Measurements from ENCODE around the gene PPDPF.

The PPDPF gene

DNA sequence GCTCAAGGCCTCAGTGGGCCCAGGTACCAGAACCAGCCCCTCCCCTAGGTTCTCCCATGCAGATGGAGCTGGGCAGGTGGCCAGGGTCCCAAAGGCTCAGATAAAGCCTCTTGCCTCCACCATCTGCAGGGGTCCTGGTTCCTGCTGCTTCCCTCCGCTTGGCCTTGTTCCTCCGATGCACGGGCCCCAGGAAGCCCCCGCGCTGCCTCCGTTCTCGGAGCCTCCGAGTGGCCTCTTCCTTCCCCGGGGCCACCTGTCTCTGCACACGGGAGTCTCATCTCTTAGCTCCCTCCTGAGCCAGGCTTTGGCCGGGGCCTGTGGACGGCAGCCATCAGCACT, 18.5 kb downstream of the PPDPF start:
- DNase-seq: no peak

DNA sequence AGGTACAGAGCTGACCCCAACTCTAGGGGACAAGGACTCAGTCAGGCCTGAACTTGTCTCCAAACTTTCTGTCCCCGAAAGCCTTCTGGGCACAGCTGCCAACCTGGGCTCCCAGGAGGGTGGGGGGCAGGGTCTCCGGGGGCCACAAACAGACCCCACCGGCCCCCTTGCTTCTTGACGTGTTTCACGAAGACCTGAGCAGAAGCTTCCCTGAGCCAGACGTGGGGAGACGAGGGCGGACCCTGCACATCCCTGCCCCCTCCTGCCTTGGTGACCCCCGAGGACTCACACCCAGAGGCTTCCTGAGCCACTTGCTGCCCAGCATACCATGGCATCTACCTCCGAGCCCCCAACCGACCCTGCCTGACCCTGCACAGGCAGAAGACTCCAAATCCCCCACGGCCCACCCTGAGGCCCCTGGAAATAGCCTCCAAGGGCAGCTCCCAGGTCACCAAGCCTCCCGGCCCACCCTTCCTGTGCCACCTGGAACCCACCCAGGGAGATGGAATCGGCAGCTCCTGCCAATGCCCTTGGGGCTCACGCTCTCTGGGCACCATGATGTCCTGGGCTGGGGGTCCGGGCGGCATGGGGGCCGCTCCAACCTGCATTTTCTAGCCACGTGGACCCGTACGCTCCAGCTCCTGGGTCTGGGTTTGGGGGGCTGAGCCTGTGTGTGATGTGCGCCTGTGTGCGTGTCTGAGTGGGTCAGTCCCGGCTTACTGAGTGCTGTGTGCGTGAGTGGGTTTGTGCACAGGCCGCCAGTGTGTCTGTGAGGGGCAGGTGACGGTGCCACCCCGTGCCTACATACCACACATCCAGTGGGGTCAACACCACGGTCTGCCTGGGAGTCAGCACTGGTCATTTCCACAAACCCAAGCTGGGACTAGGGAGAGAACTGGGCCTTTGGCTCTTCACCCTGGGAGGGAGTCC, 19.1 kb downstream of the PPDPF start:
- DNase-seq: no peak

DNA sequence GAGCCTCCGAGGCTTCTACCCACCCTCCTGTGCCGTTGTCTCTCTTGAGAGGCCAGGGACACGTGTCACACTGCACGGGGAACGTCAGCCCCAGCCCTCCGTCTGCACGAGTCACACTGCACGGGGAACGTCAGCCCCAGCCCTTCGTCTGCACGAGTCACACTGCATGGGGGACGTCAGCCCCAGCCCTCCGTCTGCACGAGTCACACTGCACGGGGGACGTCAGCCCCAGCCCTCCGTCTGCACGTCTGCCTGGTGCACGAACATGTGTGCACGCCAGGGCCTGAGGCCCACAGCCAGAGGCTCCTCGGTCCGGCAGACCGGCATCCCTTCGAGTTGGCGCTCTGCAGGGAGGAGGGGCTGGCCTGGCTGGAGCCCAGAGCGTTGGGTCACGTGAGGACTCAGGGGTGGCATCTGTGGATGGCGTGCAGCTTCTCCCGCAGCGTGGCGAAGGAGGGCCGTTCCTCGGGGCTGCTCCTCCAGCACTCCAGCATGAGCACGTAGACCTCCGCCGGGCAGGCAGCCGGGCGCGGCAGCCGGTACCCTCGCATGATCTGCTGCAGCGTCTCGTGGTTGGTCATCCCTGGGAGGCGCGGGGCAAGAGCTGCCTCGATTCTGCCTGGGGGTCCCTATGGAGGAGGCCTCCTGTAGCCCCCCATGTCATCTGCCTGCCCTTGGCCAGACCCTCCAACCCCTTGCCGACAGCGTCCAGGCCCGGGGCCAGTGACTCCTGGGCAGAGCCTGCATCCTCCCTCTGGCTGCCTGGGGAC, 20.0 kb downstream of the PPDPF start:
- no peak for DNase-seq

DNA sequence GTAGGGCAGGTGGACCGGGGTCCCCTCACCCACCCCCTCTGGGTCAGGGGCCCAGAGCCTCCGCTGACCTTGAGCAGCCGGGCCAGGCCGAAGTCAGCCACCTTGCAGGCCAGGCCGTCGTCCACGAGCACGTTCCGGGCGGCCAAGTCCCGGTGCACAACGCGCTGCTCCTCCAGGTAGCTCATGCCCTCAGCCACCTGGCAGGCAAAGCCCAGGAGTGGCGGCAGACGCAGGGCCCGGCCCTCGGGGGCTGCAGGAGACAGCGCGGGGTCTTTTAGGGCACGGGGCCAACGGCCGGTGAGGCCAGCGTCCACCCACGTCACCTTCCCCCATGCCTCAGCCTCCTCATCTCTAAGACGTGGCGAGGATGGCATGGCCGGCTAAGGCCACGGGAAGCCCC, 20.8 kb downstream of the PPDPF start:
- DNase-seq: no peak

DNA sequence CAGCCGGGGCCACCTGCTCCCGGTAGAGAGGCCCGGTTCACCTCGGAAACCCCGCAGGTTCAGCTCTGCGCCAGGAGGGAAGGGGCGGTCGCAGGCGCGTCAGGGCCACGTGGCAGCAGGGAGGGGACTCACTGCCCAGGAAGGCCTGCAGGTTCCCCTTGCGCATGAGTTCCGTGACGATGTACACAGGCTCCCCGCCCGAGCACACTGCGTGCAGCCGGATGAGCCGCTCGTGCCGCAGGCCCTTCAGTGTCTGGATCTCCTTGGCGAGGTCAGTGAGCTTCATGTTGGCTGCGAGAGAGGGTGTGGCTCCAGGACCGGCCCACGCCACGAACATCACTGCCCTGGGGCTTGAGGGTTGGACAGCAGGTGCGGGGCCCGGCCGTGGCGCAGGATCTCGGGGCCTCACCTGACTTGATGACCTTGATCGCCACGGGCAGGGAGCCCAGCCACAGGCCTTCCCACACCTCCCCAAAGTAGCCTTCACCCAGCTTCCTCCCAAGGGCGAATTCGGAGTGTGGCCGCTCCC, 21.5 kb downstream of the PPDPF start:
- no peak for DNase-seq

DNA sequence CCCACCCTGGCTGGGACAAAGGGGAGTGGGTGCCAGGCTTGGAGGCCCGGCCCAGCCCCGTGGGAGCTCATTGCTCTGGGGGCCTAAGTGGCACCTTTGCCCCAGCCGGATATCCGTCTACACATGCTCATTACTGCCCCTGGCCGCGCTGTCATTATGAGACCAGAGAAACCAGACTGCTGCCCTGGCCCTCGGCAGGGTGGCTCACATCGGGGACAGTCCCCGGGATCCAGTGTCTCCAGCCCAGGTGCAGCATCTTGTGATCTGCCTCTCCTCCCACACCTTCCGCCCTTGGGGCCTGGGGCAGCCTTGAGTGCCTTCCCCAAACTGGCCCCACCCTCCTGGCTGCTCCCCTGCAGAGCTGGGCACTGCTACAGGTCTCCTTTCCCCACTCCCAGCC, 22.1 kb downstream of the PPDPF start:
- no peak for DNase-seq

DNA sequence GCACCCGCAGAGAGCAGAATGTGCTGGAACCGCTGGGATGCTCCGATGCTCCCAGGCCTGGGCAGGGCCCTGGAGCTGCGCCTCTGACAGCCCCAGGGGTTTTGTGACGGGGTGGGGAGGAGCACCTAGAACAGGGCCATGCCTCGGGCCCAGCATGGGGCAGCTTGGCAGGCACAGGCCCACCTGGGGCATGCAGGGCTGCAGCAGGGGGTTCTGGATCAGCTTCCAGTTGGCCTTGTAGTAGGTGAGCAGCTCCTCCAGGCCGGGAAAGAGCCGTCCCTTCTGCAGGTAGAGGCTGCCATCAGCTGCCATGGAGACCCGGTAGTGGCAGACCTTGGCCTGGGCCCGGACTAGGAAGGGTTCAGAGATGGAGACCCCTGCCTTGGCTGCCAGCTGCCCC, 22.6 kb downstream of the PPDPF start:
- no peak for DNase-seq

DNA sequence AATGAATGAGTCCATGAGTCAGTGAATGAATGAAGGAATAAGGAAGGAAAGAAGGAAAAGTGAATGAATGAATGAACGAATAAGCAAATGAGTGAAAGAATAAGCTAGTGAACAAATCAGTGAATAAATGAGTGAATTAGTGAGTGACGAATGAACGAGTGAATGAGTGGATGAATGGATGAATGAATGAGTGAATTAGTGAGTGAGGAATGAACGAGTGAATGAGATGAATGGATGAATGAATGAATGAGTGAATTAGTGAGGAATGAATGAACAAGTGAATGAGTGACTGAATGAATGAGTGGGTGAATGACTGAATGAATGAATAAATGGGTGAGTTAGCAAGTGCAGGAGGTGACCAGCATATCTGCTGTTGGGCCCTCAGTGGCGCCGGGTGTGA, 23.2 kb downstream of the PPDPF start:
- DNase-seq: no peak

DNA sequence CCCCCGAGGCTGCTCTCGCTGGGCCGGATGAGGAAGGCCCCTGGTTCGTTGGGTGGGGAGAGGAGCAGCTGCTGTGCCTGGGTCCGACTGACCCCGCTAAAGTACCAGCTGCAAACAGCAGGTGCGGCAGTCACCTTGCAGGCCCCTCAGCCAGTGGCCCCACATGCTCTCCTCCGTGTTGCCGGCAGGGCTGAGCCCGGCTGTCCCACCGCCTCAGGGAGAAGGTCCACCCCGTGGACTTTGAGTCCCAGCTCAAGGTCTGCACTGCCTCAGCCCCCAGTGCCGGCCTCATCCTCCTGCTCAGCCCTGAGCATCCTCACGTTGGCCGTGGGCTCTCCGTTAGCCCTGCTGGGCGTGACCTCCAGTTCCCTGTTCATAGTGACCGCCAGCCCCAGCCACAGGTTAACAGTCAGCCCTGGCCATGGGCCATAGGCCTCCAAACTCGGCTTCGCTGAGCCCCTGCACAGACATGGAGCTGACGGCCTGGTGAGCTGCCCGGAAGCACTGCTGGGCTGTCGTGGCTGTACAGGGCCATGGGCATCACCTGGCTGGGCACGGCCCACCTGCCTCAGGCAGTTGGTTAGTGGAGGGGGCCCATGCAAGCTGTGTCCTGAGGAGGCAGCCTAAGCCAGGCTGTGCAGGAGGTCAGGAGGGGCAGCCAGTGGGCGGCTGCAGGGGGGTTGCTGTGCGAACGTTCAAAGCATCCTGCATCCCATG, 23.8 kb downstream of the PPDPF start:
- no peak for DNase-seq

DNA sequence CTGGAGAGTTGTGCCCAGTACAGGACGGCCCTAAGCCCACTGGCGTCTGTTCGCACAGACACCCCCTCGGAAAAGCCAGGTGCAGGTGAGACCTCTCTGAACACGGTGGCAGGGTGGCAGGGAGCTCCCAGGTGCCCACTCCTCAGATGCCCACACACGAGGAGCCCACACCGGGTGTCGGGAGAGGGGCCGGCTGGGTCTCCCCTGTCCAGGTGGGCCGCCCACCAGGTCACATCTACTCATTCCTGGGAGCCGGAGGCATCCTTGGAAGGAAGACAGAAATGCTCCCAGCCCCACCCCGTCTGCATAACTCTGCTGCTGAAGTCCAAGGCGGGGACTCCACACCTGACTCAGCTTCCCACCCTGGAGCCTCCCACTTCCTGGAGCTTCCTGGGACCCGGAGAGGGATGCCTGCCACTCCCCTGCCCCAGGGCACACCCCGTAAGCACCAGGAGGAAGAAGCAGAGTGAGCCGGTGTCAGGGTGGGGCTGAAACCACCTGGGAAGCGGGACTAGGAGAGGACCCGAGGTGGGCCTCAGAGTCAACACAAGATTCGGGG, 24.5 kb downstream of the PPDPF start:
- DNase-seq: no peak

DNA sequence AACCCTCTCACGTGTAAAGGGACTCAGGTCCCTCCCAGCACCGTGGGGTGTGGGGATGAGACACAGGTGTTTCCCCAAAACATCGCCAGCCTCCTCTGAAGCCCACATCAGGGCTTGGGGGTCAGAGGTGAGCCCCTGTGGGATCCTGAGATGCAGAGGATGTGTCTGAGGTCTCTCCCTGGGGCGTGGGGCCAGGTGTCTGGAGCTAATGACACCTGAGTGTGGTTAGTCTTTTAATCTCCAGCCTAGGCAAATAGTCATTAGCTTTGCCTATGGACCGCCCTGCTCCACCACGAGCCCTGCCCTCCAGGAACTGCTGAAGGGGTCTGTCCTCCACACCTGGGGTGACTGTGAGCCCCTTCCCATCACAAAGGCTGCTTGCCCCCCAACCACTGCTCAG, 25.2 kb downstream of the PPDPF start:
- no peak for DNase-seq

DNA sequence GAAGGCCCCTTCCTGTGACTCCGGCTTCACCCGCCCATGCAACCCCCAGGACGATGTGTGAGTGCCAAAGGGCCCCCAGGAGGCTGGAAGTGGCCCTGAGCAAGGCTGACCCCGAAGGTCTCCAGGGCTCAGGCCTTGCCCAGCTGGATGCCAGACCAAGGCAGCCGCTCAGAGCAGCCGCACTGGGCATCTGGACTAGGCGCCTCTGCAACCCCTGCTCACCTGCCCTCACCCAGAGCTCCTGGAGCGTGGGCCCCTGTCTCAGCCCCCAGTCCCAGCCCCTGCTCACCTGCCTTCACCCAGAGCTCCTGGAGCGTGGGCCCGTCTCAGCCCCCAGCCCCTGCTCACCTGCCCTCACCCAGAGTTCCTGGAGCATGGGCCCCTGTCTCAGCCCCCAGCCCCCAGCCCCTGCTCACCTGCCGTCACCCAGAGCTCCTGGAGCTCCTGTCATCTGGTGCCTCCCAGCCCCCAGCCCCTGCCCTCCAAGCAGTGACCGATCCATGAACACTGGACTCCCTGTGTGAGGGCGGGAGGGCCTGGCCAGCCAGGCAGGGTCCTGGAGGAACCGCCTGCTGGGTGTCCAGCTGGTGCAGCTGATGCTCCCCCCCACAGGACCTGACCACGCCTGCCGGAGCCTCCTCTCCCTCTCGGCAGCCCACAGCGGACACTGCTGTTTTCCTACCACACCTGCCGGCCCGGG, 25.8 kb downstream of the PPDPF start:
- DNase-seq: no peak

DNA sequence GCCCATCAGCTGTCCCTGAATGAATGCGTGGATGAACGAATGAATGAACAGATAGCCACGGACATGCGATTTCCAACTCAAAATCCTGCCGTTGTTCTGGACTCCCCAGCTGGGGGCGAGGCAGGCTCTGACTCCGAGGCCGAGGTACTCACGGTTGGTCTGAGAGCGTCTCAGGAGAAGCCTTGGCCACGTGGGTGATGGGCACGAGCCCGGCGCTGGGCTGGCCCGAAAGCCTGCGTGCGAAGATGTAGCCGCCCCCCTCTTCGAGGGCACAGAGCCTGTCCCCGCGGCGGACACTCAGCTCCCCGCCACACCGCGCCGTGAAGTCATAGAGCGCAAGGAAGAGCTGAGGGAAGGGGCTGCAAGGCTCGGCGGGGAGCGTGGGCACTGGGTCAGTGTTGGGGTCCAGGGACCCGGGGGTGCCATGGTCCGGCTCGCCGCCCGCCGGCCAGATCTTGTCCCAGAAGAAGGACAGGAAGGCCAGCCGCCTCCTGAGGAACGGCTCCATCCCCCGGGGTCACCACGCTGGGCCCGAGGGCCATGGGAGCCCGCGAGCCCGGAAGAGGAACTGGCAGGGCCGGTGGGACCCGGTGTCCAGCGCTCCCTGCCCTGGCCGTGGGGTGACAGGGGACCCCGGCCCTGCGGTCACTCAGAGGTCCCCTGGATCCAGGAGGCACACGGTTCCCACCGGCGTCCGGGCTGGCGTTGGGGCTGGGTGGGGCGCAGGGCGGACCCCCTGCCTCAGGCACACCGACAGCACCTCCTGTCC, 26.6 kb downstream of the PPDPF start:
- no peak for DNase-seq

DNA sequence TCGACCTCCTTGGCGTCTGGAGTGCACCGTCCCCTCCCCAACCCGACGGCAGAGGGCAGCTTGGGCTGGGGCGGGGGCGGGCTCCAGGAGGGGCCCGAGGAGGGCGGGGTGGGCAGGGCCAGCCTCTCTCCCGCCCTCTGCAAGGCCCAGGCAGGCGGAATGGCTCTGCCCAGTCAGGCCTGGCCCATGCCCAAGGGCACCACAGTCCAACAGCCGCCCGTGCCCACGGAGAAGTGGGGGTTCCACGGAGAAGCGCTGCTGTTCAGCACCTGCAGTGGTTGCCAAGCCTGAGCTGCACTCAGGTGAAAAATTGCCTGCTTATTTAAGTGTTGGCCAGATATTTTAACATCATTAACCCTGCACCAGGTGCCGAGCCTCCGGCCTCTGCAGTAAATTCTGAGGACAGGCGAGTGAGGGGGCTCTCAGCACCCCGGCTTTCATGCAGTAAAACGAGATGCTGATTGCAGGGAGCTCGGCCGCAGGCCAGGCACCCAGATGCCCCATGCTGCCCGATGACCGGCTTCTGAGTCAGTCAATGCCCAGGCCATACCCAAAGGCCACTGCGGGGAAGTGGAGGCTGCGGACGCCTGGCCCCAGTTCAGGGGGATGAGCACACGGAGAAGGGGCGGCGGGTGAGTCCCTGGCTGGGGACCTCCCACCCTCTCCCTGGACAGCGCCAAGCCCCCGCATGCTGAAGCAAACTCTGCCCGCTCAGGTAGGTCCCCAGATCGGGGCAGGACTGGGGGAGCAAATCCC, 27.3 kb downstream of the PPDPF start, which contains the start of gene SRMS:
Gene SRMS (minus strand): TSS at position 25 of the 756 bp plus-strand sequence. CDS start 286 bp downstream, outside the sequence.
- no peak for DNase-seq

DNA sequence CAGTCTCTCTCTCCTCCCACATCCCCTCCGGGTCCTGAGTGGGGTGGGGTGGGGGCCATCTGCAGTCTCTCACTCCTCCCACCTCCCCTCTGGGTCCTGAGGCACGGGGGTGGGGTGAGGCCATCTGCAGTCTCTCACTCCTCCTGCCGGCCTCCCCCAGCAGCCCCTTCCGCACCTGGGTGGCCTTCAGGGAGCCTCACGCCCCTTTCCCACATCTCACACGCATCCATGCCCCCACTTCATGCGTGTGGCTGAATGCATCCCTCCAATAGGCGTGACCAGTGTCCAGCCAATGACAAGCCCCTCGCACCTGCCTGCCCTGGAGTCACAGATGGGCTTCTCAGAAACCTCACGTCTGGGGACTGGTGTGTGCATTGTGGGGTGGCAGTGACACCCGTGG, 28.0 kb downstream of the PPDPF start:
- DNase-seq: no peak

DNA sequence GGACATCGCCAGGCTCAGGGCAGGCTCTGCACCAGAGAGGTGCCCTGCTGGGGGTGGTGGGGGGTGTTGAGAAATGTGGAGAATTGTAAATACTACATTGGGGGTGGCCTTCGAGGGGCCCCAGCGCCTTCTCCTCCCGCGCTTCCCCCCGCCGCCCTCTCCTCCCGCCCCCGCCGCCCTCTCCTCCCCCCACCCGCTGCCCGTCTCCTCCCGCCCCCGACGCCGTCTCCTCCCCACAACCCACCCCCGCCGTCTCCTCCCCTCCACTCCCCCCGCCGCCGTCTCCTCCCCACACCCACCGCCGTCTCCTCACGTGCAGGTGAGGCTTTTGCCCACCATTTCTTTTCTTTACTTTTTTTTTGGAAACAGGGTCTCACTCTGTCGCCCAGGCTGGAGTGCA, 28.5 kb downstream of the PPDPF start:
- DNase-seq: no peak

DNA sequence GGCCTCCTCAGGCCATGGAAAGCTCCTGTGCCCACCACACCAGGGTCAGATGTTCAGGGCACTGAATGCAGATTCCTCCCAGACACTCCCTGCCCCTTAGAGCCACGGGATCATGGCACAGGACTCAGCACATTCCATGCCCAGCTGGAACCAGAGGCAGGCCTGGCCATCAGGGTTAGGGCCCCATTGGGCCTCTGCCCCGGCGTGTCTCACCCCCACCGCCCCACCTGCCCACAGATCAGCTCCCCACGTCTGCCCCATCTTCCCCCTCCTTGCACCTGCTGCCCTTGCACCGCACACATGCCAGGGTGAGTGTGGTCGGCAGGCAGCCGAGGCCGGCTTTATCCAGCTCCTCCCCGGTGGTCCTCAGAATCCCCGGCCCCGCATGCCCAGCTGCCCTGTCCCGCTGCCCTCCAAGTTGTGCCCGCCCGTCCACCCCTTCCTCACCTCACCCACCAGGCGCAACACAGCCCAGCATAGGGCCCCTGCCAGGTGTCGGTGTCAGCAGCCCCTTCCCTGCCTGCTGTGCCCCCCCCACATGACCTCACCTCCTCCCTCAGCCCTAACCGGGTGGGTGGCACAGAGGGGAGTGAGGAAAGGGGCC, 29.2 kb downstream of the PPDPF start:
- no peak for DNase-seq

DNA sequence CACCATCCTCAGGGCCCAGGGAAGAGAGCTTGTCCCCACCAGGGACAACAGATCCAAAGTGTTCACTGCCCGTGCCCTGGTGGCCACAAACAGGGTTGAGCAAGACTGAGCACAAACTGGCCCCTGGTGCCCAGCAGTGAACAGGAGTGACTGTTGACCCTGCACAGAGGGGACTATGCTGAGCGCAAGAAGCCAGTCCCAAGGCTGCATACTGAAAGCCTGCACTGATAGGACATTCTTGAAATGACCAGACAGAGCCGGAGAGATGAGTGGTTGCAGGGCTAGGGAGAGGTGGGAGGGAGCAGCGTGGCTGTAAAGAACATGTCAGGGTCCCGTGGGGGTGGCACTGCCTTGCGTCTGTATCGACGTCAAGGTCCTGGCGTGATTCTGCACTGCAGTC, 30.5 kb downstream of the PPDPF start:
- no peak for DNase-seq

DNA sequence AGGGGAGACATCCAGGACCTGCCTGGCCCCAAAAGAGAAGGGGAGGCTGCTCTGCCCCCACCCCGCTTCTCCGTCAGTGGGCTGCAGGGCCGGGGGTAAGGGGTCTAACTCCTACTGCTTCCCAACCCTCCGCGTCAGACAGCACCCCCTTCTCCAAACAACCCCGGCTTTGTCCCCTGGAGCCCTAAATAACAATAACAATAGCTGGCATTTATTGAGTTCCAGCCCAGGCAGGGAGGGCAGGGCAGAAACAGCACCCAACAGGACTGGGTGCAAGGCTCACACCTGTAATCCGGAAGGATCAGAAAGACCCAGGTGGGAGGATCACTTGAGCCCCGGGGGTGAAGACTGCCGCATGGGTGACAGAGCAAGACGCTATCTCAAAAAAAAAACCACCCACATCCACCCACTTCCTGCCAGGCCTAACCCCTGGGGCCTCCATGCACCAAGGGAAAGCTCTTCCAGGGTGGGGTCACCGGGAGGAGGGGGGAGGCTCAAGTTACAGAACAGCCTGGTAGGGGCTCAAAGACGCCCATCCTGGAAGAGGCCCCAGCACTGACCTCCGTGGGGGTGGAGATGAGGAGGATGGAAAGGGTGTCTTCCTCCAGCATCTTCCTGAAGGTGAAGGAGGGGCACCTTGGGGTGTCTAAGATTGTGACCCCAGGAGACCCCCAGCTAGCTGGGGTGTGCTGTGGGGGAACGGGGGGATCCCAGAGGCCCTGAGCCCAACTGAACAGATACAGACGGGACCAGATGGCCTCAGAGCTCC, 32.1 kb downstream of the PPDPF start:
- no peak for DNase-seq

All from NCI-H1694 treated with DMSO at 0.1 percent for 48 hours (cell line).